GM12878 (cell line): Measurements from ENCODE around the gene WSCD2. TPM values are rescaled to one million over a fixed set of nuclear protein-coding genes. Genes with fewer than 3 reads are reported as not detected.

Experiments used
- ATAC-seq: fragments of 200-7000 bp; cut with Tn5 transposase; 3 replicates; pipeline ENCODE4 v1.9.1; 2020; ENCODE audit warnings: mild to moderate bottlenecking, moderate library complexity
- BruUV-seq: library from RNA; stranded (reverse); fragments of 400-500 nt; replicated peaks from 2 replicates; lab custom pipeline; 2021; lab: Mats Ljungman, UMichigan
- CTCF ChIA-PET: fragments of 300-600 bp; sonication (Branson Sonifier 250); formaldehyde crosslinking; extraction: SDS; loops from one replicate; lab custom pipeline; 2021; ENCODE audit warnings: inconsistent platforms; lab: Yijun Ruan, JAX
- POLR2A ChIA-PET: fragments of 350-600 bp; formaldehyde crosslinking; extraction: SDS; loops from one replicate; lab custom pipeline; 2021; ENCODE audit warnings: inconsistent platforms; lab: Charles Lee
- RAD21 ChIA-PET: fragments of 300-600 bp; sonication (Branson Sonifier 250); formaldehyde crosslinking; loops from one replicate; lab custom pipeline; 2023; ENCODE audit warnings: antibody characterized with exemption; ENCODE audit not compliant: unreplicated experiment; lab: Charles Lee
- SMC1A ChIA-PET: fragments of 300-600 bp; sonication (Branson Sonifier 250); formaldehyde crosslinking; loops from one replicate; lab custom pipeline; 2023; ENCODE audit not compliant: unreplicated experiment, uncharacterized antibody; lab: Charles Lee
- DNase-seq: peaks from one replicate; pipeline ENCODE4 v3.0.0-alpha.2; 2011; ENCODE audit warnings: low read depth, low spot score
- FAIRE-seq: peaks from 3 replicates; lab custom pipeline; 2011; peaks lifted over from hg19 to GRCh38; lab: Jason Lieb, UNC
- H2AFZ ChIP-seq: 2 replicates; pipeline ENCODE4 v1.6.0; 2011; ENCODE audit warnings: low read depth, low read length, control low read depth; ENCODE audit not compliant: control insufficient read depth
- H3K27ac ChIP-seq: 2 replicates; pipeline ENCODE4 v1.5.1; 2011; ENCODE audit warnings: control low read depth; ENCODE audit not compliant: control insufficient read depth, insufficient read depth
- H3K27me3 ChIP-seq, 2 experiments: replicated peaks in 1 of 2; 2 replicates each; pipeline versions ENCODE4 v1.6.0 to v1.6.1; 2011; ENCODE audit warnings: low read length in 1 of 2; ENCODE audit not compliant: control insufficient read depth in 2 of 2, insufficient read depth in 2 of 2
- H3K36me3 ChIP-seq, 2 experiments: 2 replicates each; pipeline ENCODE4 v1.5.1; 2011; ENCODE audit warnings: low read length in 1 of 2; ENCODE audit not compliant: control insufficient read depth in 2 of 2, insufficient read depth in 2 of 2
- H3K4me1 ChIP-seq: 2 replicates; pipeline ENCODE4 v1.6.1; 2011; ENCODE audit warnings: mild to moderate bottlenecking, low read length, moderate library complexity, mixed read lengths; ENCODE audit not compliant: control insufficient read depth, insufficient read depth
- H3K4me2 ChIP-seq: 2 replicates; pipeline ENCODE4 v1.6.0; 2011; ENCODE audit warnings: control low read depth; ENCODE audit not compliant: control insufficient read depth, insufficient read depth
- H3K4me3 ChIP-seq: fragments of 200-600 bp; sonication (generic); 2 replicates; pipeline ENCODE4 v1.5.1; 2016
- H3K79me2 ChIP-seq: 2 replicates; pipeline ENCODE4 v1.6.0; 2011; ENCODE audit warnings: low read length; ENCODE audit not compliant: control insufficient read depth, insufficient read depth
- H3K9ac ChIP-seq: 2 replicates; pipeline ENCODE4 v1.8.0; 2011; ENCODE audit warnings: low read length, control low read depth, mixed read lengths; ENCODE audit not compliant: control insufficient read depth, insufficient read depth
- H3K9me3 ChIP-seq: replicated peaks from 3 replicates; pipeline ENCODE4 v1.5.1; 2011; ENCODE audit warnings: mild to moderate bottlenecking, low read length; ENCODE audit not compliant: control insufficient read depth, insufficient read depth
- H4K20me1 ChIP-seq: 2 replicates; pipeline ENCODE4 v1.6.0; 2011; ENCODE audit not compliant: control insufficient read depth, insufficient read depth
- PML ChIP-seq: IDR thresholded peaks from 2 replicates; pipeline ENCODE4 v1.6.1; 2012; ENCODE audit warnings: low read length, inconsistent platforms
- RAD21 ChIP-seq: IDR thresholded peaks from 2 replicates; pipeline ENCODE4 v1.6.1; 2011; ENCODE audit warnings: mild to moderate bottlenecking, low read depth, low read length, moderate library complexity; ENCODE audit not compliant: insufficient read depth
- REST ChIP-seq: IDR thresholded peaks from 2 replicates; pipeline ENCODE4 v1.6.1; 2012; ENCODE audit warnings: mild to moderate bottlenecking, low read depth, low read length
- whole genome bisulfite sequencing: methylation state at CpG from one replicate; pipeline ENCODE4 v1.1.6; 2016; ENCODE audit warnings: low lambda C conversion rate; ENCODE audit not compliant: insufficient replicate concordance, insufficient coverage; ENCODE audit errors: missing lambda C conversion rate; 5-methylcytosine and 5-hydroxymethylcytosine counted together
- in situ Hi-C: fragments of 300-500 bp; cut with MboI; formaldehyde crosslinking; loops from 9 replicates; pipeline ENCODE4 v1.14.3; 2018; ENCODE audit warnings: mixed read lengths
- intact Hi-C: fragments of 100-400 bp; cut with micrococcal nuclease; formaldehyde crosslinking; loops from one replicate; pipeline ENCODE4 v1.14.2; 2022; ENCODE audit not compliant: unreplicated experiment
- polyA plus RNA-seq, 11 experiments: library from polyadenylated mRNA; depleted of rRNA in 4 of 11; unstranded in 6 of 11; stranded (reverse) in 5 of 11; fragments of >200 nt; fragmentation: Nextera tagmentation in 4 of 11; fragmentation: Illumina TruSeq in 1 of 11; extraction: Ambion mirVana in 4 of 11; extraction: Trizol in 1 of 11; gene quantifications; 1 replicate in 1 of 11; 2 replicates in 10 of 11; pipeline versions ENCODE4 v1.2.1 to v1.2.3, GENCODE V29; 2011 to 2016; ENCODE audit warnings: inconsistent platforms in 2 of 11, missing spikeins in 2 of 11, low read depth in 1 of 11
- total RNA-seq, 4 experiments: library from RNA; depleted of rRNA in 3 of 4; stranded (reverse); fragments of >200 nt in 3 of 4; fragmentation: Illumina TruSeq in 1 of 4; extraction: Trizol in 1 of 4; gene quantifications; 2 replicates each; pipeline versions ENCODE4 v1.2.1 to v1.2.3, GENCODE V29; 2013 to 2021

WSCD2 gene
- total and polyA plus RNA-seq, 10 of the 15 experiments (the other 5 are each of a cell fraction or from before 2014, with no cell fraction given), result 0.41 TPM; not detected in 9

- no peaks in the 10 kb centered on the region for H3K79me2 ChIP-seq
- H3K36me3 ChIP-seq, result no peaks in the 10 kb centered on the region
- TF ChIP-seq PML (no peak), RAD21 (no peak), REST (peak; percentile 67; the same call in 1 of the 2 replicates)
- ChIA-PET SMC1A (interaction anchor here (0.7 kb wide), 1 partner anchor 106 kb away, joined by 3 read pairs; no protein-coding TSS in a partner anchor), POLR2A (no interaction called here), CTCF (no interaction called here), RAD21 (interaction anchor here (1.6 kb wide), 1 partner anchor 69 kb away, joined by 4 read pairs; no protein-coding TSS in a partner anchor)
- in situ Hi-C loops, result no loop called here
- H3K27ac ChIP-seq, result no peak overlapping the region
- no peak overlapping the region for H3K4me3 ChIP-seq
- H3K4me1 ChIP-seq, result peaks cover 5% of the 10 kb centered on the region; the same call in 1 of the 2 replicates
- H3K4me2 ChIP-seq, result no peak overlapping the region
- H3K9me3 ChIP-seq, result no peaks in the 10 kb centered on the region; the same call in 2 of the 3 replicates
- WGBS, result 2% methylated on average over 4 of the region's 4 CpGs
- H4K20me1 ChIP-seq, result no peaks in the 10 kb centered on the region
- intact Hi-C loops, result no loop called here
- ATAC-seq (no peak), DNase-seq (no peak), FAIRE-seq (no peak)
- H3K27me3 ChIP-seq, result no peaks in the 10 kb centered on the region
- no peak overlapping the region for H2AFZ ChIP-seq
- no TSS peak for BruUV-seq
- H3K9ac ChIP-seq, result no peak overlapping the region
Measured at GRCh38 chr12:108267450-108267849, 138.4 kb downstream of the WSCD2 start.
